SHP77 (cell line): ENCODE results near the gene IFNA1.
"Not testable (repeated sequence)": the region's sequence is repeated elsewhere in the genome, so short reads cannot be mapped to it uniquely, and the experiment has no call there.

Source experiments
- DNase-seq, 2 experiments: peaks; one replicate each; lab custom pipeline; 2025; lab: John Stamatoyannopoulos, UW

IFNA1 gene

DNA sequence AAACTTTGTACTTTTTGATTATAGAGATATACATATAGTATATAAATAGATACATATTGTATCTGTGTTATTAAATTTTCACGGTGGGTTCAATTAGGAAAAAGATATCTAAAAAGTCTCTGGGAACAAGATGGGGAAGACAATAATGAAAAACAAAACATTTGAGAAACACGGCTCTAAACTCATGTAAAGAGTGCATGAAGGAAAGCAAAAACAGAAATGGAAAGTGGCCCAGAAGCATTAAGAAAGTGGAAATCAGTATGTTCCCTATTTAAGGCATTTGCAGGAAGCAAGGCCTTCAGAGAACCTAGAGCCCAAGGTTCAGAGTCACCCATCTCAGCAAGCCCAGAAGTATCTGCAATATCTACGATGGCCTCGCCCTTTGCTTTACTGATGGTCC lies at the start of gene IFNA1:
IFNA1 (plus strand) TSS at position 301 of the 400 bp plus-strand sequence; CDS start at position 370, 69 bp downstream.
- no peak for DNase-seq

DNA sequence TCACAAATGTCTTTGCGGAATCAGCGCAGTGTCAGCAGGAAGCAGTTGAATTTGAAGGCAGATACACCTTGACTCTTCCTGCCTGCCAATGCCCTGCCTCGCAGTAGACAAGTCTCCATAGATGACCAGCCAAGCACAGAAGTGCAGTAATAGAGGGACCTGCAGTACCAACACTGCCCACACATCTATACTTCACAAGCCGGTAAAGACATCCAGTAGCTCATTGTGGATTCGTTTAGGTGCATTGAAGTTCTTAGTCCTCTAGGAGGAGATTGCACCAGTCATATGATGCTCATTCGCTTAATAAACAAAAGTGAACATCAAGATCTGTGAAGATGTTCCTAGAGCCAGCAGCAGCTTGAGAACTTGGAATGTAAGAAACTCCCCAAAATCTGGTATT lies 48.0 kb upstream of the IFNA1 start:
- DNase-seq: peak in 1 of 2 experiments; percentile 40

DNA sequence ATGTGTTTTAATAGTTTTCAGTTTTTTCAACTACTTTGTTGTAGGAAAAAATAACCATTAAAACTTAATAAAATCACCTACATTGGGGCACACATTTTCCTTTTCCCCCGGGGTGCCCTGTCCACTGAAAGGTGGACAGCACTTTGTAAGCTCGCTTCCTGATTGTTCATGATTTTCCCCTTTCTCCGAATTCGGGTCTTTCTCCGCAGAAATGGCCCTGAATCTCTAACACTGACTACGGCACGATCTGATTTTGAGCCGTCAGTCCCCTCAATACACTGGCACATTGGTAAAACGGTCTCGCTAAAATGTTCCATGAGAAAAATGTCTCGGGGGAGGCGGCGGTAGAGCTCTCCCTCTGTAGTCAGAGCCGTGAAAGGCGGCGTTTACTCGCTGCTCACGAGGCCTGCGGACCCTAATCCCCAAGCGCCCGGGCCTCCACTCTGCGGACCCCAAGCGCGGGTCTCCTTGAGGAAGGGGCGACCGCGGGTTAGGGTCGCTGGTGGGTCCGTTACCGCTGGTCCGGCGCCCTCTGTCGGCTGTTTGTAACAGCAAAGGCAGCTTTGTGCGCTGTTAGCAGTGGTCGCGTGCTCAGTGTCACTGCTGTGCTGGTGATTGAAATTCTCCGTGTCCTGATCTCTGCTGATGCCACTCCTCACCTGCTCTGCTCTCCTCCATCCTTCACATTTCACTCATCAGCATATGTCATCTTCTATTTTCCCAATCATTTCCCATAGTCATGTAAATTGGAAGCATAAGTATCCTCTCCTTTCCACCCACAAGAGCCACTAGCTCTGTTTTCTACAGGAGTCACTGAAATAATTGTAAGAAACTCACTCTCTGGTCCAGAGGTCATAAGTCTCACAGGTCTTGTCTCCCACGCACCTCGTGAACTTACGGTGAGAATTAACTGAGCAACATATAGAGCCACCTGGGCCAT lies 44.2 kb upstream of the IFNA1 start:
- peak; percentile 2 to 11 for DNase-seq

DNA sequence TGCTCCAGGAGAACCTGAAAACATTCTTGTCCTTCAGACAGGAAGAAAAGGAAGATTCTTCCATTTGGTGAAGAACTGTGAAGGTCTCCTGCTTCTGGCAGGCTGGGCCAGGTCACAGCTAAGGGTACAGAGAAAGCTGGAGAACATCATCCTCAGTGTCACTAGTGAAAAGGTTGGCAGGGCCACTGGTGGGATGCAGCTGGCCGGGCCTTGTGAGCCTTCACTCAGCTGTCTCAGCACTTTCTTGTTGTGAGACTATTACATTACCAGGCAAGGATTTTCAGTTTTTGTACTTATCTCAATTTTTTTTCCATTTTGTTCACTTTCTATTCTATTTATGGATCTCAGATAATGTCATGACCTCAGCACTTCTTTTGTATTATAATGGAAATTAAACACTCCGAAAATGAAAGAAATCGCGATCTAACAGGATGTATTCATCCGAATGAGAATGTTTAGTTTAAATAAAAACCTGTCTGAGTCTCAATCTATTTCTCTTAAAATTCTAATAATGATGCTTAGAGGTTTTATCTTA lies 41.2 kb upstream of the IFNA1 start:
- no peak for DNase-seq

DNA sequence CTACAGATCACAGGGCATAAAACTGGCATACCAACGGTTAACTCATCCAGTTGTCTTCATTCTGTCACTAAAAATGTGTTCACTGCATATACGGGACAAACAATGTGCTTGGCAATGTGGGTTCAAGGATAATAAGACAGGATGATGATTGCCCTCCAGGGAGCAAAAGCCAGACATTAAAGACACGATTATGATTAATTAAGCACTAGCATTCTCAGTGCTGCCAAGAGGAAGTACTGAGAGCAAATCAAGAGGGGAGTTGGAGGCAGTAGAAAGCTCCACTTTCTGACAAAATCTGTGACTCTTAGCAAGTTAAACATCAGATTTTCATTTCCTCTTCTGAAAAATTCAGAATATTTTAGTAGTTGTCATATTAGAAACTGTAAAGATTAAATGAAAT lies 40.3 kb upstream of the IFNA1 start:
- DNase-seq: no peak

DNA sequence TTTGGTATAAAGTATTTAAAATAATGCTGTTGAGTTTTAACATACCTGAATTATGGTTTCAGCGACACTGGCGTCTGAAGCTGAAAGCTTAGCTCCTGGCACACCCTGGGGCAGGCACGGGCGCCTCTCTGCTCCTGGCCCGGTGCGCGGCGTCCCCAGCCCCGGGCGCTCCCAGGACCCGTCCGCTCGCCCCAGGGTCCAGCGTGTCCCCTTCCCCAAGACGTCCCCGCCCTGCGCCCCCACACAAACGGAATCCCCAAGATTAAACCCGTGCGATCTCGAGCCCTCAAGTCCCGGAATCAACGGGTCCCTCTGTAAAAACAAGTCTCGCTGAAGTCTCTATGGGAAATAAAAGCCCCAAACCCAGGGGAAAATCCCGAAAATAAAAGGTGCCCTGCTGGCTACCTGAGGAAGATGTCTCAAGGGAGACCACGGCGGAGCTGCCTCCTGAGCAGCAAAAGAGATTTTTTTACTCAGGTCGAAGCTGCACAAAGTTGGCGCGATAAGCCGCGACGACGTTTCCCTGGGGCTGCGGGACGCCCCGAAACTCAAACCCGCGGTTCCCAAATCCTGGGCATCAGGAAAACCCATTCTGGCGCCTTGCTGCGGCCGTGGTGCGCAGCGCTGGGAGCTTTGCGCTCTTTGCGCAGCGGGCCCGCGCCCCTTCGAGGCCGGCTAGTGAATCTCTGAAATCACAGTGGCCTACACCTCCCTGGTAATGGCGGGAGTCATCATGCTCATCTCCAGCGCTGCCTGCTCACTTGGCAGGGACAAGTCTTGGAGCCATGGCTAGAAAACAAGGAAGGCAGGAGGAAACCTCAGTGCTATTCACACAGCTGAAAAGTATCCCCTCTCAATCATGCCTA lies 37.6 kb upstream of the IFNA1 start:
- DNase-seq: no peak

DNA sequence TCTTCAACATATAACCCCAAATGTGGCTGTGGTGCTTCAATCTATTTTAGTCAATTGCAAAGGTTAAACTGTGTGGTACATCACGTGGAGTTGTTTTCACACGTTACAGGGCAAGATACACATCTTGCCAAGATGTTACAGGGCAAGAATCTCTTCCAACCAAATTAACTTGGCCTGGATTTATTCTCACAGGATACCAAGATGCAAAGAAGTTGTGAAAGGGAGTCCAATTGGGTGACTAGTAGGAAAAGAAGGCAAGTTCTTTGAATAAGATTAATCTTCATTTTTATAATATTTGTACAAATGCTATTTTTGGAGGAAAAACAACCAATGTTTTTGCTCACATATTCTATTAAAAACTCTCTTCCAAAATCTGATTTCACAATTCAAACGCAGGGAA lies 36.1 kb upstream of the IFNA1 start:
- no peak for DNase-seq

DNA sequence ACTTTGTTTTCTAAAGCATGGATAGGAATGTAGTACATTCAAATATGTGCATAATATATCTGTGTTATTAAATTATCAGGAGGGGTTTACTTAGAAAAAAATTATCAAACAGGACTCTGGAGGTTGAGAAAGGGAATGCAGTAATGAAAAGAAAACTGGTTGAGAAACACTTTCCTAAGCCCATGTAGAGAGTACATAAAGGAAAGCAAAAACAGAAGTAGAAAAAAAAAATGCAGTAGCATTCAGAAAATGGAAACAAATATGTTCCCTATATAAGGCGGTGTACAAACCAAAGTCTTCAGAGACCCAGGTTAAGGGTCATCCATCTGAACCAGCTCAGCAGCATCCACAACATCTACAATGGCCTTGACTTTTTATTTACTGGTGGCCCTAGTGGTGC lies 31.4 kb upstream of the IFNA1 start, which contains the start of gene IFNA8:
IFNA8 (plus strand) TSS at position 301 of the 400 bp plus-strand sequence; CDS start at position 361, 60 bp downstream.
- DNase-seq: no peak

DNA sequence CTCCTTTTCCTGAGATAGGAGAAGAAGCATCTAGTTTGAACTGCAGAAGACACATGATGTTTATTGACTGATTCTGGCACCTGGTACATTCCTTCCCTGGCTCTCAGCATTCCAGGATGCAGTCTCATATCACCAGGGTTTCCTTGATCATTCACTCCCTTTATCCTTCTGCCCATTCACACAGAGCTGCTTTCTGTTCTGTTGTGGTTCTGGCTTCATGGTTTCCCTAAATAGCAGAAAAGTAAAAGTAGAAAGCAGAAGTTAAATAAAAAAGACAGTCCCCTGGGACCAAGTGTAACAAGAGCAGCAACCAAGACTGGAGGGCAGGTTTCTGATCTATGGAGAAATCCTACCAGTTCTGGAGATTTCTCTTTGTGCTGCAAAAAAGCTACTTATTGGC lies 28.1 kb upstream of the IFNA1 start:
- no peak for DNase-seq

DNA sequence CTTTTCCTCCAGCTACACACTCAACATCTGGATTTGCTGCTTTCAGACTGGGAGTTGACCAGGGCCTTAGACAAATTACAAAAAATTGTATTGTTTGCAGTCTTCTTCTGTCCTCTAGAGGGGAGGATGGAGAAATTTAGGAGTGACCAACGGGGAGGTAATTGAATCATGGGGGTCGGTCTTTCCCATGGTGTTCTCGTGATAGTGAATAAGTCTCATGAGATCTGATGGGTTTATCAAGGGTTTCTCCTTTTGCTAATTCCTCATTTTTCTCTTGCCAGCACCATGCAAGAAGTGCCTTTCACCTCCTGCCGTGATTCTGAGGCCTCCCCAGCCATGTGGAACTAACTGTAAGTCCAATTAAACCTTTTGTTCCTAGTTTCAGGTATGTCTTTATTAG lies 27.1 kb upstream of the IFNA1 start:
- DNase-seq: no peak

DNA sequence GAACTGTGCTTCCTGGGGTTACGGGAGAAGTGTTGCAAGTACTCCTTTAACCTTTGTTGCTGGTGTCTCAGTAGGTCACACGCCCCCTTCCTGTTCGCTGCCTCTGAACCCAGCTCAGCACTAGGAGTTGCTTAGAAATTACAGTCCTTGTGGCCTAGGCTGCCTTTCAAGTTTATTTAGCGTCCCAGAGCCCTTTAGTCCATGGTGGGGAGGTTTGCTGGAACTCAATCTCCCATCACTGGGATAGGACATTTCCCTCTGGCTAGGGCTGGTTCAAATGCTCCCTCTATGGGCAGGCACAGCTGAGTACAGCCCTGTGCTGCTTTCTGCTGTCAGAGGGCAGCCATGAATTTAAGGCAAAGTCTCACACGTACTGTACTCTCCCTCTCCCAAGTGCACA lies 26.6 kb upstream of the IFNA1 start:
- DNase-seq: no peak

DNA sequence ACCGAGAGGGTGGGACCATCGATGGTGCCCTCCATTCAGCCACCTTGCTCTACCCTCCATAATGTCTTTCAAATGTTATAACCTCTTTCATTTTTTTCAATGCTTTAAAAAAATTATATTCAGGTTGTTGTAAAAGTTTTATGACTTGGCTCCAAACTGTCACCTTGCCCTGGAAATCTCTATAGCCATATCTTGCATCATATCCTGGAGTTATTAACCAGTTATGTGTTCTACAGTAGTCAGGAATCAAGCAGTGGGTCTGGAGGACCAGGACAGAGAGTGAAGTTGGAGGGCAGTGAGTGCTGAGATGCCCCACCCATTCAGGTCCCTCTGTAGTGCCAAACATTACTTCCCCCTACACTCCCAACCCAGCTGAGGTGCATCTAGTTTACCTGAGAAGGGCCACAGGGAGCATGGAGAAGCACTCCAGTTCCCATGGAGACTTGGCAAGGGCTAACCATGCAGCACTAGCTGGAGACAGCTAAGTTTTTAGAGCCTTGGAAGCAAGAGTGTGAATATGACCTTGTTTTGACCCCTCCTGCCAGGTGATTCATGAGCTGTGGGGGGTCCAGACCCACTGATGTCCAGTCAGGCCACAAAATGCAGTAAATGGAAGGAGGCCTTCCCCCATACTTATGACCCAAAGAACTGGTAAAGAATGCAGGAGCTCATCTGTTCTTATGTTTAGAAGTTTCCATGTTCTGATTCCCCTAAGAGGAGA lies 25.9 kb upstream of the IFNA1 start:
- no peak for DNase-seq

DNA sequence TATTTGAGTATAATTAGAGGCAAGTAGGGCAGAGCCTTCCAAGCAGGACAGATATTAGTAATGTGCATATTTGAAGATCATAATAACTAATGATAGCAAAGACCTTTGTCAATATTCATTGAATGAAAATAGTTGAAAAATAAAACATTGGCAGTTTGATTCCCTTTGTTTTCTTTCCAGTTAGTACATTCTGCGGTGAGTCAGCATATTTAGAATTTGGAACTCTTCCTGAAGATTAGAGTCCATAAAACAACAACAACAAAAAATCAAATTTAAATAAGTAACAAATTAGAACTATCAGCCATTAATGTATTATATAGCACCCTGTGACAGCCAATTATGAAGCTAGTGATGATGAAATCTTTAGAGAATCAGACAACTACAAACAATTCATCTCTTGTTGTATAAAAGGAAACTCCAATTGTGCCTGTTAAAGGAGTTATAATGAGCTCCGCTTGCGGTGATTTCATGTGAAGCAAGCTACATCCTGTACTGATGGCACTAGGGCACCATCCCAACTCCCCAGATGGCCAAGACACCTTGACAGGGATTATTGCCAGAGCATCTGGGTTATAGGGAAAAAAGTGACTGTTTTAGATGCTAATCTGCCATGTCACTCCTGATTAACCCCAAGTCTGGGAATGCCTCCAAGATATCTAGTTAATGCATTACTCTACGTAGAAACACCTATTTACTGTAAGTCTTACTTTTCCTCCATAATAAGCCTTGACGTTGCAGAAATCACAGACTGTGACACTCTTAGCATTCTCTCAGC lies 24.6 kb upstream of the IFNA1 start:
- no peak for DNase-seq

DNA sequence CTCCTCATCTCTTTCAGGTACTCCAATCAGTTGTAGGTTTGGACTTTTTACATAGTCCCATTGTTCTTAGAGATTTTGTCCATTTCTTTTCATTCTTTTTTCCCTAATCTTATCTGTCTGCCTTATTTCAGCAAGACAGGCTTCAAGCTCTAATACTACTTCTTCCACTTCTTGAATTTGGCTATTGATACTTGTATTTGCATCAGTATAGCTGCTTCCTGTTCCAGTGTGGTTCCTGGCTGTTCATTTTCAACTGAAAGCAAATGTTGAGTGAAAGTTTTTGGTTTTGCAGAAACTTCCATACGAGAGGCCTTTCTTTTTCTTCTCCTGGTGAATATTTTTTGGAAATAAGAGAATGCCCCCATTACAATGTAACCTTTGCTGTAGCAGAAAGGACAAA lies 12.0 kb upstream of the IFNA1 start:
- no peak for DNase-seq

DNA sequence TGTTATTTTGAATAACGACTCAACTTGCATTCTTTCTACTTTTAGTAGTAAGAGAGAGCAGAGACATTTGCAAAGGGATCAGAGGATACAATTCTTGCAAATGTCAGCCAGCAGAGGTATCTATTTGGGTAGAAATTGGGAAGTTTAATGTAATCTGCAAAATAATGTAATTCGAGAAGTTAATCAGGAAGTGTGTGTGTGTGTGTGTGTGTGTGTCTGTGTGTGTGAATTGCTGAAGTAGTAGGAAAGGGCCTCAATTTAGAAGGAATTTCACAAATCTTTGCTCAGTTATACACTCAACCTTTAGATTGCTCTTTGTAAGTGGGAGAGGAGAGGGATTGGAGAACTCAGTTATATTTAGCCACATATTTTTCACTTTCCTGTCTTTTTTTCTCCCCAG lies 11.0 kb upstream of the IFNA1 start:
- no peak for DNase-seq

DNA sequence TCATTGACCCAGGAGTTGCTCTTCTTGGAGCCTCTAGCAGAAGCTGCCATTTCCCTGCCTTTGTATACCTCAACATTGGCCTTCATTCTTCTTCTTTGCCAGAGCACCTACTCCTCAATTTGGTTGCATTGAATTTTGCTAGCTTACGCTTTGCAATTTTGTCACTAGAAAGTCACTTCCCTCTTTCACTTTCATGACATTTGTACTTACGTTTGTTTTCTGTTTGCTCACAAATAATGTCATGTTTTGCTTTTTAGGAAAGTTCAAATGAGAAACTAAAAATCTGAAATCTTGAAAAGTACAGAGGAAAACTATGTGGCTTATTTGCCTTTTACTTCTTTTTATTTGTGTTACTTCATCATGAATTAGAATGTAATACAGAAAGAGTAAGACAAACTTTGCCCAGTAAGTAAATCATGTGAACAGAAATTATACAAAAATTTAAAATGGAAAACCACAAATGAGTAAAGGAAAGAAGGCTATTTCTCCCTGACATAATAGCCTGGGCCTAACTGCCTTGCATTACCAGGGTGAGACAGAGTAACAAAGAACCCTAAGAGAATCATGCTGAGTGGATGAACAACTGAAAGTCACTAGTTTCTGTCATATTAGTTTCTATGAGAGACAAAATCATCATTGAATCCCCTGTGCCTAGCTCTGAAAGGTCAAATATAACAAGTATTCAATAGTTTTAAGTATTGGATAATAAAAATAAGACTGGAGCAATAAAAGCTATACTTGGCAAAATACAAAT lies 7.4 kb upstream of the IFNA1 start:
- no peak for DNase-seq

DNA sequence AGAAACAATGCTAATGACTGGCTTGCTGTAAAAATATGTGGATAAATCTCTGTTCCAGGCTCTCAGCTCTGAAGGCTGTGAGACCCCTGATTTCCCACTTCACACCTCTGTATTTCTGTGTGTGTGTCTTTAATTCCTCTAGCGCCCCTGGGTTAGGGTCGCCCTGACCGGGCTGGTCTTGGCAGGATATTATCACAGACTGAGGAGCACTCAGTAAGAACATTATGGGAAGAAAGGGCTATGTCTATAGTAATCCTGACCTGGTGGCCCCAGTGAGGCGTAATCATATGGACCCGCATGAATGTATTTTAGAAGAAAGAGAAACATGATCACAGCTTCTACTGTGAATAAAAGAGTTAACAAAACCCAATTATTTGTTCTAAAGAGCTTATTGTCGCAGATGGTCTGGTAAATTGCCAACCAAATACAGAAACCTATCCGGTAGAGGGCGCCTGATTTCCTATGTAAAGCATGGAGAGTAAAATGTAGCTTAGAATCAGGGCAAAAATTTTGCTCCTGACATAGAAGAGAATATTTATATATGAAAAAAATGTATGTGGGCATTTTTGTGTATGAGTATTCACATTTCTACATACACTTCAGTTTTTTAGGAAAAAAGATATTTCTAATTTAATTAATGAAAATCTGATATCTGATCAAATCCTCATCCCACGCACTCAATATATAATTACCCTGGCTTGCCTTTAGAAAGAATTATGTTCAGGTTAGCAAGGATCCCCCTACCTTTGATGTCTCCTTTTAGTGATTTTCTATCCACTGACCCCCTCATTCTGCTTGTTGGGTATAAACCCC lies 5.8 kb upstream of the IFNA1 start:
- DNase-seq: no peak

DNA sequence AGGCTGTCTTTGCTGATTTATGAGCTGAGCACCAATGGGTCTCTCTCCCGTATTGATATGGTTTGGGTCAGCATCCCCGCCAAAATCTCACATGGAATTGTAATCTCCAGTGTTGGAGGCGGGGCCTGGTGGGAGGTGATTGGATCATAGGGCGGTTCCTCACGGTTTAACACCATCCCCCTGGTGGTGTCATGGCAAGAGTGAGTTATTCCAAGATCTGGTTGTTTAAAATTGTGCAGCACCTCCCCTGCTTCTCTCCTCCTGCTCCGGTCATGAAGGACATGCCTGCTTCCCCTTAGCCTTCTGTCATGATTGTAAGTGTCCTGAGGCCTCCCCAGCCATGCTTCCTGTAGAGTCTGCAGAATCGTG lies 5.2 kb upstream of the IFNA1 start:
- not testable (repeated sequence) for DNase-seq

DNA sequence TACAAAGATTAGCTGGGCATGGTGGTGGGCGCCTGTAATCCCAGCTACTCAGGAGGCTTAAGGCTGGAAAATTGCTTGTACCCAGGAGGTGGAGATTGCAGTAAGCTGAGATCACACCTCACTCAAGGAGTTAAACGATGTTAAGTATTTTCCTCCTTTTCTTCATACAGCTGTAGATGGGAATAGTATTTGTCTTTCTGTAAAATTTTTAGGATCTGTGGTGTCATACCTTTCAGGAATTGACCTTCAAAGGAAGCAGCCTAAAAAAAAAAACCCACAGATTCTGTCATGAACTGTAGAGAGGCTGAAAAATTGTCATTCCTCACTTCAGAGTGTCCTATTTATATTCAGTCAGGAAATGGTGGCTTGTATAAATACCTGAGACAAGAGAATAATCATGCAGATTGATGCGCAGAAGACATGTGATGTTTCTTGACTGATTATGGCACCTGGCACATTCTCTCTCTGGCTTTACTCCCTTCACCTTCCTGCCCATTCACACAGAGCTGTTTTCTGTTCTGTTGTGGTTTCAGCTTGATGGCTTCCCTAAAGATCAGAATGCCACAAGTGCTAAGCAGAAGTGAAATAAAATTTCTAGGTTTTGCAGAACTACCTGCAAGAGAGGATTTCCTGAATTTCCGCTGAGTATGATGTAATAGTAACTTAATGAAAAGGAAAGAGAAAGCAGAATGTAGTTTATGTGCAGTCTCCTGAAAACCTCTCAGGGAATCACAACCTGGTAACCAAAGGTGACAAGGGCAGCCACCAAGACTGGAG lies 3.8 kb downstream of the IFNA1 start:
- no peak for DNase-seq
